DMS153 (cell line): ENCODE results near the gene BPIFB4.
A peak's percentile ranks its signal among the peaks of the same experiment; 100 is the strongest.
"Not testable (repeated sequence)": the region's sequence is repeated elsewhere in the genome, so short reads cannot be mapped to it uniquely, and the experiment has no call there.

Source experiments
- DNase-seq: peaks from one replicate; lab custom pipeline; 2025; lab: John Stamatoyannopoulos, UW

BPIFB4 gene

DNA sequence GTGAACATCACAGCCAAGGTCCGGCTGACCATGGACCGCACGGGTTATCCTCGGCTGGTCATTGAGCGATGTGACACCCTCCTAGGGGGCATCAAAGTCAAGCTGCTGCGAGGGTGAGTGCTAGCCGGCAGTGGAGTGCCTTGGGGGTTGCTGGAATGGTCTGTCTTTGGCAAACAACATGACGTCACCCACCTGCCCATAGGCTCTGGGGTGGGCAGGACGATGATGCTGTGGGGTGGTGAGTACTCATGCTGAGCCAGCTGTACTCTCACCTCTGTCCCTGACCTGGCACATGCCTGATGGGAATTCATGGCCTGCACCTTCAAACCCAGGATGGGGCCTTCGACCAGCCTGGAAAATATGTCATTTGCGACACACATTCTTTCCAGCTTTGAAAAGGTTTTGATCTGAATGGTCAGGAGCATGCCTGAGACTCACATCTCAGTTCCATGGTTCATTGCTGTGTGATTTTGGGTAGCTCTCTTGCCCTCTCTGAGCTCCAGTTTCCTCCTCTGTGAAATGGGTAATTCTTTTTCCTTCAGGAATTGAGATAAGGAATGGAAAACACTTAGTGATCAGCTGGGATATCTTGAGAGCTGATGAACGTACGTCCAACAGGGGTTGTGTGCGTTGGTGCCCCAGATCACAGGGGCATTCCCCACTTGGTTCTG lies 6.7 kb downstream of the BPIFB4 start:
- no peak for DNase-seq

DNA sequence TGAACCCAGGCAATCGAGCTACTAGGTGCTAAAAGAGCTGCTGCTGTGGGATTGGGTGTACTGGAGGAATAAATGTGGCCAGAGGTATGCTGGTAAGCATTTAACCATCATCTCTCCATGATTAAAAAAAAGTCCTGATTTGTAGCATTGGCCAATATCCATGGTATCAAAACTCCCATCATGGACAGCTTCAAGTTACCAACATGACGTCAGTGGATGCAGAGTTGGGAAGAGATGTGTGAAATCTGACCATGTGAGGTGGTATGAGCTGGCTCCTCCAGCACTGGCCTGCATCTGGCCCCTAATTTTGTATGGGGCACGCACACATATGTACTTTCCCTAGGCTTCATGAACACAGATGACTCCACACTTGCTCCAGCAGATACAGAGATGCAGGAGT lies 11.7 kb downstream of the BPIFB4 start:
- no peak for DNase-seq

DNA sequence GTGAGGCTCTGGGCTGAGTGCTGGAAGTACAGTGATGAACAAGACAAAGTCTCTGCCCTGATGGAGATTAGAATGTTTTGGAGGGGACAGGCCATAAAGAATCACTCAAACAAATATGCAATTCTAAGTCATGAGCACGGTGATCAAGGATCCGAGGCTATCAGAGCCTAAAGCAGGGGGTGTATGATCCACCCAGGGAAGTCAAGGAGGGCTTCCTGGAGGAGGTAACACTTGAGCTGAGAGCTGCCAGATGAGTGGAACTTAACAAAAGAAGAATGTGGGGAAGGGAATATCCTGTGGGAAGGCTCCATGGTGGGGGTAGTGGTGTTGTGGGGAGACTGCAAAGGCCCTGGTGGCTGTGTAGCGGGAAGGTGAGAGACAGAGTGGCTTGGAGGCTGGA lies 12.2 kb downstream of the BPIFB4 start:
- DNase-seq = no peak

- DNase-seq = no peak
Observed at GRCh38 chr20:33092361-33092760, 12.9 kb downstream of the BPIFB4 start.

GRCh38 chr20:33093074-33093473 lies 13.6 kb downstream of the BPIFB4 start:
- no peak for DNase-seq

DNA sequence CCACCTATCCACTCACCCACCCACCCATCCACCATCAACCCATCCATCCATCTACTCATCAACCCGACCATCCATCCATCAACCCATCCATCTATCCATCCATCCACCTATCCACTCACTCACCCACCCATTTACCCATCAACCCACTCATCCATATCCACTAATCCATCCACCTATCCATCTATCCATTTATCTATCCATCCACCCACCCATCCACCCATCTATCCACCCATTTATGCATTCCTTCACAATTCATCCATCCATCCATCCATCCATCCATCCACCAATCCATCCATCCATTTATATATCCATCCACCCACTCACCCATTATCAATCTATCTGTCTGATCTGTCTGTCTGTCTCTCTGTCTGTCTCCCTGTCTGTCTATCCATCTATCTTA lies 14.1 kb downstream of the BPIFB4 start:
- DNase-seq = no peak

GRCh38 chr20:33095249-33095648 lies 15.8 kb downstream of the BPIFB4 start:
- DNase-seq = no peak

DNA sequence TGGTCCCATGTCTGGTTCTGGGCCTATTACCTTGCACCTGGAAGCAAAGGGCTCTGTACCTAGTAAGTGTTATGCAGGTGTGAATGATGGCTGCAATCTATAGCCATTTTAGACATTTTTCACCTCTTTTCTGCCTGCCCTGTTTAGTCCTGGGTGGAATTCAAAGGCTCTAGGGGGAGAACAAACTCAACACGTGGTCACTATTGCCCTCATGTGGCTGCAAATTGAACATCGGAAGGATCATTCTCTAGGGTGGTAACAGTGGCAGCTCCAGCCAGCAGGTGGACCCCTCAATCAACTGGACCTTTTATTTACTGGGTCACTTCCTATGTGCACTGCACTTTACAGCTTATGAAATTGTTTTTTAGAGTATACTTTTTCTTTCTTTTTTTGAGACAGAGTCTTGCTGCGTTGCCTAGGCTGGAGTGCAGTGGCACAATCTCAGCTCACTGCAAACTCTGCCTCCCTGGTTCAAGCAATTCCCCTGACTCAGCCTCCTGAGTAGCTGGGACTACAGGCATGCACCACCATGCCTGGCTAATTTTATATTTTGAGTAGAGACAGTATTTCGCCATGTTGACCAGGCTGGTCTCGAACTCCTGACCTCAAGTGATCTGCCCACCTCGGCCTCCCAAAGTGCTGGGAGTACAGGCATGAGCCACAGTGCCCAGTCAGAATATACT lies 16.6 kb downstream of the BPIFB4 start:
- DNase-seq = peak; percentile 56

GRCh38 chr20:33097001-33097400 lies 17.6 kb downstream of the BPIFB4 start:
- DNase-seq = no peak

DNA sequence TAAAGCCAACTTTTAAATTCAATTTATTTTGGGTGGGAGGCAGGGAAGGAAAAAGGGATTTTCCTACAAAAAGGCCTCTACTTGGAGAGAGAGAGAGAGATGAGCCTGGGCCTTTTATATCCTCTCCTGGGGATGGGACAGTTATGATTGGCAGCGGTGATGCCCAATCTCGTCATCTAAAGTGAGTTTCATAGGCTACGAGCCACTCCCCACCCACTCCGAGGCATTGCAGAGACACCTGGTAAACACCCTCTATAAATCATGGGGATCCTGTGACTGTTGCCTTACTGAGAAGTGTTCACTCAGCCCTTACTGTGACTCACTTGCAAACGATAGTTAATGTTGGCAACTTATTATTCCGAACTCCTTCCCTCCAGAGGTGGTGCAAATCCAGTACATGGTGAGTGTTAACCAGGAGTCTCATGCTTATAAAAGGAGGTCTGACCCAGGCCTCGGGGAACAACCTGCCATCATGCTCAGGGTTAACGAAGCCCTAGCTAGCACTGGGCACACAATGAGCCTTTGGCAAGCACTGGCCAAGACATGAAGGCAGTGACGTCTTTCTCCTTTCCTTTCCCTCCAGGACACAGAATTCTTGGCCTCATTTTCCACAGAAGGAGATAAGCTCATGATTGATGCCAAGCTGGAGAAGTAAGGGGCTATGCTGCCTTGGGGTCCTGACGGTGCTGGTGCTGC lies 20.5 kb downstream of the BPIFB4 start:
- peak; percentile 69 for DNase-seq

- no peak for DNase-seq
Observed at GRCh38 chr20:33103556-33103955, 24.1 kb downstream of the BPIFB4 start.

- no peak for DNase-seq
Observed at GRCh38 chr20:33104336-33104735, 24.9 kb downstream of the BPIFB4 start.

DNA sequence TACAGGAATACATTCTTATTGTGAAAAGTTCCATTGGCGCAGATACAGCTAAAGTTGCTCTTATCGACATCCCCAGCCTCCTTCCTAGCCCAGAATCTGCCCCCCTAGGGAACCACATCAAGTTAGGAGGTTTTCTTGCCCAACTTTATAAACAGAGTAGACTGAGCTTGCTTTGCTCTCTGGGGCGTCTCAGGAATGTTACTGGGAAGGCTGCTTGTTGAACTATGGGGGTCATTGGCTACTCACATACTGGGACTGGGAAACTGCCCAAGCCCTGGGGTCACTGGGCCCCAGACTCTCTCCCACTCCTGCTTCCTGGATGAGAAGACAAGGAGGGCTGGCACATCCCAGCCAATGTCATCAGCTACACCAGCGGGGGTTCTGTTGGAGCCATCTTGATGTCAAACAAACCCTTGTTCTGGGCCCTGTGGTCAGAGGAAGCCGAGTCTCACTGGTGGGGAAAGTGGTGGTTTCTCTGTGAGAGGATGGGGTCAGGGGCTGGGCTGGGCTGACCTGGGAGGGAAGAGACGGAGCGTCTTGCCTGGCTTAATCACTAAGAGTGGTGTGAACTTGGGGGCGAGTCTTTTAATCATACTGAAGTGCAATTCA lies 26.0 kb downstream of the BPIFB4 start:
- no peak for DNase-seq

DNA sequence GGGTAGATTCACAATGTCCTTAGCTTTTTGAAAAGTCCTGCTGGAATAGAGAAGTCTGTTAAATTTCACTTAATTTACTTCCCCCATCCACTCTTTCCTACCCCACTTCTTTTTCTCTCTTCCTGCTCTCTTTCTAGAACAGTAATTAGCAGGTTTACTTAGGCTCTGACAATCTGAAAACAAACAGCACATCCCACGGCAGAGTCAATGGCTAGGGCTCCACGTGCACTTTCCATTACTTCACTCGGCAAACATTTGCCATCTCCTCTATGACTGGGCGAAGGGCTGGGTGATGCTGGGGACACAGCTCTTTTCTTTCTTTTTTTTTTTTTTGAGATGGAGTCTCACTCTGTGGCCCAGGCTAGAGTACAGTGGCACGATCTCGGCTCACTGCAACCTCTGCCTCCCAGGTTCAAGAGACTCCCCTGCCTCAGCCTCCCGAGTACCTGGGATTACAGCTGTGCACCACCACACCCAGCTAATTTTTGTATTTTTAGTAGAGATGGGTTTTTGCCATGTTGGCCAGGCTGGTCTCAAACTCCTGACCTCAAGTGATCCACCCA lies 26.7 kb downstream of the BPIFB4 start:
- peak; percentile 95 for DNase-seq

DNA sequence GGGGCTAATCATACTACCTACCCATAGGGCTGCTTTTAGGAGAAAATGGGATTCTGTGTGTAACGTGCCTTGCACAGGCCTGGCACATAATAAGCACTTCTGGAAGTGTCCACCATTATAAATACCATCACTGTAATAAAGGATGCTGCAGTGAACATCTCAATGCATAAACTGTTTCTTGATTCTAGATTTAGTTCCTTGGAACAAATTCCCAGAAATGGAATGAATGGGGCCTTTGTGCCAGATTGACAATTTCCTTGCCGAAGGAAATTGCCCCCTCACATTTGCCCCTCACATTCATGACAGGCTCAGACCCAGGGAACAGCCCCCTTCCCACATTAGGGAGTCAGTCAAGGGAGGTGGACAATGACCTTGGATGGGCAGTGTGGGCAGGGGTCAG lies 29.2 kb downstream of the BPIFB4 start:
- no peak for DNase-seq

DNA sequence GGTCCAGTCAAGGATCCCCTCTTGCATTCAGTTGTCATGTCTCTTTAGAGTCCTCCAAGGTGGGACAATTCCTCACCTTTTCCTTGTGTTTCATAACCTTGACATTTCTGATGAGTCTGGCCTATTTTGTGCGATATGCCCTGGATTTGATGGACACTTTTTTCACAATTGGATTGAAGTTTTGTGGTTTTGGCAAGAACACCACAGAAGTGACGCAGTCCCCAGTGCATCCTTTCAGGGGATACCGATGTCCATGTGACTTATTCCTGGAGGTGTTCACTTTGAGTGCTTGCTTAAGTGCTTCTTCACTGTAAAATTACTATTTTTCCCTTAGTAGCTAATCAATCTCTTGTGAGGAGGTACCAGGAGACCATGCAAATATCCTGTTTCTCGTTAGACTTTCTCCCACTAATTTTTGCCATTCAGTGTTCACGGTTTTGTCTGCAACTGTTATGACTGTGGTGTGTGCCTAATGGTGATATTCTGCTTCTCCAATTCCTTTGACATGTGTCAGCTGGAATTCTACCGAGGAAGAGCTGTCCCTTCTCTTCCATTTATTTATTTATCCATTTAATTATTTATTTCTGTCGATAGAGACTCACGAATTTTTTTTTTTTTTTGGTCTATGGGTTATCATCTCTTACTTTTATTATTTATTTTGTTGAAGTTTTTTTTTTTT lies 30.8 kb downstream of the BPIFB4 start:
- no peak for DNase-seq

DNA sequence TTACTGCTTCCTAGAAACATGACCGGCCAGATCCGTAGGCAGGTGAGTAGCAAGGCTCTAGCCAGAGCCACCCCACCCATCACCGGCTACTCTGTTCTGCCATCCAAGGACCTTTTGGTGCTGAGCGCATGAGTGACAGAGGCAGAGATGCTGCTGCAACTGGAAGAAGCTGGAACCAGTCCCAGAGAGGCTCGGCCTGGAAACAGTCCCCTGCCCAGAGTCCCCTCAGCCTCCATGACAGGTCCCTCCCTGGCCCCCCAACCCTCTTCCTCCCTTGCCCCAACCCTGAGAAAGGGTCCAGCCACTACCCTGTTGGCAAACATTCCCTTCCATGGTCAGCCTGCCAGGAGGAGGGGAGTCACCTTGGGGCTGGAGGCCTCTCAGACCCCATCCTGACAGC lies 31.9 kb downstream of the BPIFB4 start:
- DNase-seq = no peak

GRCh38 chr20:33112547-33113386 lies 33.3 kb downstream of the BPIFB4 start:
- no peak for DNase-seq

- no peak for DNase-seq
Observed at GRCh38 chr20:33113387-33113908, 34.0 kb downstream of the BPIFB4 start.

DNA sequence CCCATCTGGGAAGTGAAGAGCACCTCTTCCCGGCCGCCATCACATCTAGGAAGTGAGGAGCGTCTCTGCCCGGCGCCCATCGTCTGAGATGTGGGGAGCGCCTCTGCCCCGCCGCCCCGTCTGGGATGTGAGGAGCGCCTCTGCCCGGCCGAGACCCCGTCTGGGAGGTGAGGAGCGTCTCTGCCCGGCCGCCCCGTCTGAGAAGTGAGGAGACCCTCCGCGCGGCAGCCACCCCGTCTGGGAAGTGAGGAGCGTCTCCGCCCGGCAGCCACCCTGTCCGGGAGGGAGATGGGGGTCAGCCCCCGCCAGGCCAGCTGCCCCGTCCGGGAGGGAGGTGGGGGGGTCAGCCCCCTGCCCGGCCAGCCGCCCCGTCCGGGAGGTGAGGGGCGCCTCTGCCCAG lies 36.1 kb downstream of the BPIFB4 start:
- DNase-seq = not testable (repeated sequence)
